ENCODE measurements around the gene RASAL2. TPM values are rescaled to one million over a fixed set of nuclear protein-coding genes. Genes with fewer than 3 reads are reported as not detected.

The RASAL2 gene
- total RNA-seq, 1 experiment from 2014 or later = 36.8 TPM

DNA sequence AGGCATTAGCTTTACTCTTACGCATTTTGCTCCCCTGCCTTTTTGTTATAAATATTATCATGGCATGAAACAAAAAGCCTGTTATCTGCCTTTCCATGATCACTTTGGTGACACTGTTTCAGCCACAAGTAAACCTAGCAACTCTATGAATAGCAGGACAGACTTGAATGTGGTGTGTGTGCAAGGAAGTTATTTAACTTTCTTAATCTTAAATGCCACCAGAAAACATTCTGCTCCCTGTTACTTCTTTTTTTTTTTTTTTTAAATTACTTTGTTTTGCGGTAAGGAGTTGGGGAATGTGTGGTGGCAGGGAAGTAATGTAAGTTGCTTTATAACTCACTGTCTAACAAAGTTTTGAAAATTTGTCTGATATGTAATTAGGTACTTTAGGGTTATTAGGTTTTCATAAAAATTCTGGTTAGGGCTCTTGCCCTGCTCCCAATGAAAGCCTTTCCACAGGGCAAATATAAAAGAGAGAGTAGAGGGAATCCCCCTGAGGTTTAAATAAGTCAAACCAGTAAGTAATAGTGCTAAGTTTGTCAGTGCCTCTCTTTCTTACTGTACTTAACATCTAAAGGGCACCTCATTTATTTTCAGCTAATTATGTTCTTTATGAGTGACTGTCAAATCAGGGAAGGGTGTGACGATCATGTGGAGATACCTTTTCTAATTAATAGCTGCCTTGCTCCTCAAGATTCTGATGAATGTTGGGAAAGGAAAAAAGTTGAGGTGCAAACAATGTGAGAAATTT, 39.5 kb downstream of the RASAL2 start:
- DNase-seq = no peak
- H3K9me3 ChIP-seq = no peaks in the 10 kb centered on the region
- H3K36me3 ChIP-seq (ENCODE audit: control insufficient read depth, insufficient read depth, low read length) = no peaks in the 10 kb centered on the region
- BruUV-seq (replicated peaks) = no TSS peak
- H3K36me3 Mint-ChIP-seq (ENCODE audit: insufficient read depth, unreplicated experiment) = no peaks in the 10 kb centered on the region
- H3K4me1 ChIP-seq = peaks cover 9% of the 10 kb centered on the region
- intact Hi-C loops (cut with micrococcal nuclease; ENCODE audit: unreplicated experiment) = no loop called here
- TF ChIP-seq, protein P1, sequence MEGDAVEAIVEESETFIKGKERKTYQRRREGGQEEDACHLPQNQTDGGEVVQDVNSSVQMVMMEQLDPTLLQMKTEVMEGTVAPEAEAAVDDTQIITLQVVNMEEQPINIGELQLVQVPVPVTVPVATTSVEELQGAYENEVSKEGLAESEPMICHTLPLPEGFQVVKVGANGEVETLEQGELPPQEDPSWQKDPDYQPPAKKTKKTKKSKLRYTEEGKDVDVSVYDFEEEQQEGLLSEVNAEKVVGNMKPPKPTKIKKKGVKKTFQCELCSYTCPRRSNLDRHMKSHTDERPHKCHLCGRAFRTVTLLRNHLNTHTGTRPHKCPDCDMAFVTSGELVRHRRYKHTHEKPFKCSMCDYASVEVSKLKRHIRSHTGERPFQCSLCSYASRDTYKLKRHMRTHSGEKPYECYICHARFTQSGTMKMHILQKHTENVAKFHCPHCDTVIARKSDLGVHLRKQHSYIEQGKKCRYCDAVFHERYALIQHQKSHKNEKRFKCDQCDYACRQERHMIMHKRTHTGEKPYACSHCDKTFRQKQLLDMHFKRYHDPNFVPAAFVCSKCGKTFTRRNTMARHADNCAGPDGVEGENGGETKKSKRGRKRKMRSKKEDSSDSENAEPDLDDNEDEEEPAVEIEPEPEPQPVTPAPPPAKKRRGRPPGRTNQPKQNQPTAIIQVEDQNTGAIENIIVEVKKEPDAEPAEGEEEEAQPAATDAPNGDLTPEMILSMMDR (IDR thresholded peaks at IDR 0.05; ENCODE audit: insufficient read depth in 1 of 2, low read depth in 1 of 2, low read length in 1 of 2, severe bottlenecking in 1 of 2, unreplicated experiment in 1 of 2) = no peak
- no peaks in the 10 kb centered on the region for H3K27me3 ChIP-seq (replicated peaks; ENCODE audit: control insufficient read depth, insufficient read depth, low read length)
- H3K9me3 Mint-ChIP-seq (ENCODE audit: unreplicated experiment) = no peaks in the 10 kb centered on the region
- POLR2A ChIA-PET = no interaction called here
- H3K4me3 ChIP-seq (ENCODE audit: low read depth, low read length) = no peak overlapping the region
- H3K4me1 Mint-ChIP-seq (ENCODE audit: low read depth, unreplicated experiment) = no peaks in the 10 kb centered on the region
- H3K4me3 Mint-ChIP-seq (ENCODE audit: unreplicated experiment) = no peak overlapping the region
- CTCF ChIA-PET = interaction anchor here (0.6 kb wide), 1 partner anchor 11 kb away, joined by 3 read pairs; no protein-coding TSS in a partner anchor
- H3K27me3 Mint-ChIP-seq (ENCODE audit: insufficient read depth, unreplicated experiment) = no peaks in the 10 kb centered on the region
- H3K27ac Mint-ChIP-seq (ENCODE audit: unreplicated experiment) = no peak overlapping the region

DNA sequence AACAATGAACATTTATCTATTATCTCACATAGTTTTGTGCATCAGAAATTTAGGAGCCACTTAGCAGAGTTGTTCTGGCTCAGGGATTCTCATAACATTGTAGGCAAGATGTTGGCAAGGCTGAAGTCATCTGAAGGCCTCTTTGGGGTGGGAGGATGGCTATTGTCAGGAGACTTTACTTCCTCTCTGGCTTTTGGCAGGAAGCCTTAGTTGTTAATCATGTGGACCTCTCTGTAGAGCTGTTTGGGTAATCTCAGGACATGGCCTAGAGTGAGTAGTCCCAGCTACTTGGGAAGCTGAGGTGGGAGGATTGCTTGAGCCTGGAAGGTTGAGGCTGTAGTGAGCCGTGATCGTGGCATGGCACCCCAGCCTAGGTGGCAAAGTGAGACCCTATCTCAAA, 40.2 kb downstream of the RASAL2 start:
- no peak overlapping the region for H3K27ac Mint-ChIP-seq (ENCODE audit: unreplicated experiment)
- BruUV-seq (replicated peaks) = no TSS peak
- POLR2A ChIA-PET = no interaction called here

DNA sequence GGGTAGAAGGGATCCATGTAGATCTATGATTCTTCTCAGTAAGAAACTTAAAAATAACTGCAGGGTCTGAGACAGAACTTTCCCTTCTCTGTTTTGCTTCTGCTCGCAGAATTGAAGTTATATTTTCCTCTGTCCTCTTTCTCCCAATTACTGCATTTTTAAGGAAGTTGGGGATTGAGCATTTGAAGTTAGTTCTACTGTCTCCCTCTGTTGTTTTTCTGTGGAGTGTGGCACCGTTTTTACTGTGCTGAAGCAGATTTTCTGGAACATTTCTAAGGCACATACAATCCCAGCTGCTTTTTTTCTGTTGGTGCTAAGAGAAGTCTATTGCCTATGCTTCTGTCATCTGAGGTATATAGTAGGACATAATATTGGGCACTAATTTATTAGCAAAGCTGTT, 43.3 kb downstream of the RASAL2 start:
- Mint-ChIP-seq H3K4me3 (ENCODE audit: unreplicated experiment) (no peak overlapping the region), H3K27me3 (ENCODE audit: insufficient read depth, unreplicated experiment) (no peaks in the 10 kb centered on the region), H3K36me3 (ENCODE audit: insufficient read depth, unreplicated experiment) (no peaks in the 10 kb centered on the region), H3K27ac (ENCODE audit: unreplicated experiment) (no peak overlapping the region), H3K4me1 (ENCODE audit: low read depth, unreplicated experiment) (no peaks in the 10 kb centered on the region), H3K9me3 (ENCODE audit: unreplicated experiment) (no peaks in the 10 kb centered on the region)
- Histone ChIP-seq H3K4me3 (ENCODE audit: low read depth, low read length) (no peak overlapping the region), H3K9me3 (no peaks in the 10 kb centered on the region), H3K36me3 (ENCODE audit: control insufficient read depth, insufficient read depth, low read length) (no peaks in the 10 kb centered on the region), H3K27me3 (replicated peaks; ENCODE audit: control insufficient read depth, insufficient read depth, low read length) (no peaks in the 10 kb centered on the region), H3K4me1 (no peaks in the 10 kb centered on the region)
- BruUV-seq (replicated peaks) = no TSS peak
- intact Hi-C loops (cut with micrococcal nuclease; ENCODE audit: unreplicated experiment) = no loop called here
- TF ChIP-seq, protein P1 (IDR thresholded peaks at IDR 0.05; ENCODE audit: insufficient read depth in 1 of 2, low read depth in 1 of 2, low read length in 1 of 2, severe bottlenecking in 1 of 2, unreplicated experiment in 1 of 2) = no peak
- POLR2A ChIA-PET = interaction anchor here (0.7 kb wide), 1 partner anchor 11 kb away, joined by 9 read pairs; no protein-coding TSS in a partner anchor
- CTCF ChIA-PET = no interaction called here
- DNase-seq = no peak

More for the DNA sequence above, 40.2 kb downstream of the RASAL2 start:
- CTCF ChIA-PET = no interaction called here
- H3K36me3 Mint-ChIP-seq (ENCODE audit: insufficient read depth, unreplicated experiment) = no peaks in the 10 kb centered on the region
- intact Hi-C loops (cut with micrococcal nuclease; ENCODE audit: unreplicated experiment) = no loop called here
- H3K4me1 Mint-ChIP-seq (ENCODE audit: low read depth, unreplicated experiment) = no peaks in the 10 kb centered on the region
- Histone ChIP-seq H3K9me3 (no peaks in the 10 kb centered on the region), H3K4me1 (0 out of 2 replicates have a peak, but pooled peaks cover 3% of the 10 kb centered on the region), H3K36me3 (ENCODE audit: control insufficient read depth, insufficient read depth, low read length) (no peaks in the 10 kb centered on the region), H3K27me3 (replicated peaks; ENCODE audit: control insufficient read depth, insufficient read depth, low read length) (no peaks in the 10 kb centered on the region), H3K4me3 (ENCODE audit: low read depth, low read length) (no peak overlapping the region)
- H3K9me3 Mint-ChIP-seq (ENCODE audit: unreplicated experiment) = no peaks in the 10 kb centered on the region
- TF ChIP-seq, protein P1 (IDR thresholded peaks at IDR 0.05; ENCODE audit: insufficient read depth in 1 of 2, low read depth in 1 of 2, low read length in 1 of 2, severe bottlenecking in 1 of 2, unreplicated experiment in 1 of 2) = no peak
- no peak overlapping the region for H3K4me3 Mint-ChIP-seq (ENCODE audit: unreplicated experiment)
- no peaks in the 10 kb centered on the region for H3K27me3 Mint-ChIP-seq (ENCODE audit: insufficient read depth, unreplicated experiment)
- DNase-seq = no peak
